ENCODE measurements around the gene CD9.

CD9 gene

DNA sequence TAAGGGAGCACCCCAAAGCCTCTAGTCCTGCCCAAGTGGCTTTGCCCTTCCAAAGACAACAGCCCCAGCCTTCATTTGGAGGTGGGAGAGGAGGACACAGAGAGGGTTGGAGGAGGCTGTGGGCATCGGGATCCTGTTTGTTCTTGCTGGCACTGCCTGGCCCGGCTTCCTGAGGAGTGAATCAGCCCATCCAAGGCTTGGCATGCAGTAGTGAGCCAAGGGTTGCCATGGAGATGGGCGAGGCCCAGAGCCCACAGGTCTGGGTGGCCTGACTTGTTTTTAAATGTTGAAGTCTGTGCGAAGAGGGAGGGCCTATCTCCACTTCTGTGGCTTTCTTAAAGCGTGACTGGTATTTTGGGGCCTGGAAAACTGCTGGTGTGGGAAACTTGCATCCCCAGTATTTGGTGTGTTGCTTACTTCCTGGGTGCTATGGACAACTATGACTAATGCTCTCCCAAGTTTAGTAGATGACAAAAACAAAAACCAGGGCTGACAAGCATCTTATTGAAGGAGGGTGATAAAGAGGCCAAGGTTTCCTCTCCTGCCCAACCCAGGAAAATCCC is 15.8 kb downstream of the CD9 start:
- Histone ChIP-seq H3K4ac (ENCODE audit: low read length) (no peak overlapping the region), H3K79me1 (ENCODE audit: low read depth, low read length) (no peaks in the 10 kb centered on the region), H3K4me1 (ENCODE audit: control insufficient read depth in 2 of 2, insufficient read depth in 1 of 2, low read depth in 1 of 2, low read length in 2 of 2) (peaks cover 10 to 40% of the 10 kb centered on the region in 2 donors), H3K9ac (ENCODE audit: low read depth, low read length, poor library complexity) (no peak overlapping the region), H3K4me3 (ENCODE audit: low read length in 2 of 2) (no peak overlapping the region), H2AK5ac (ENCODE audit: low read depth, low read length) (peak overlapping the region; percentile 78), H4K91ac (ENCODE audit: low read depth, low read length, poor library complexity) (no peak overlapping the region), H3K27ac (replicated peaks; ENCODE audit: low read length) (no peak overlapping the region), H3K18ac (ENCODE audit: low read length) (no peak overlapping the region), H3K4me2 (ENCODE audit: insufficient read depth, low read length, poor library complexity, severe bottlenecking) (no peak overlapping the region), H2AFZ (ENCODE audit: low read length) (no peak overlapping the region), H3K9me3 (replicated peaks in 1 of 2; ENCODE audit: control insufficient read depth in 2 of 2, insufficient read depth in 1 of 2, low read depth in 1 of 2, low read length in 2 of 2) (no peaks in the 10 kb centered on the region), H3K27me3 (ENCODE audit: control insufficient read depth in 3 of 3, insufficient read depth in 3 of 3, low read depth in 1 of 3, low read length in 3 of 3) (no peaks in the 10 kb centered on the region), H3K36me3 (replicated peaks in 1 of 2; ENCODE audit: control insufficient read depth in 2 of 2, insufficient read depth in 2 of 2, low read length in 2 of 2) (no peaks in the 10 kb centered on the region), H3K14ac (ENCODE audit: low read length) (no peak overlapping the region), H3K23ac (ENCODE audit: low read depth, low read length, poor library complexity) (no peak overlapping the region), H2BK12ac (ENCODE audit: low read length) (no peak overlapping the region), H2BK120ac (ENCODE audit: low read depth, low read length) (no peak overlapping the region), H2BK15ac (ENCODE audit: low read length) (peak overlapping the region; percentile 2), H4K8ac (ENCODE audit: low read depth, low read length) (no peak overlapping the region), H2BK5ac (ENCODE audit: low read length) (no peak overlapping the region)
- no CpG with 5 or more reads among the region's 5 CpGs for WGBS, 2 donors (ENCODE audit: extremely low coverage in 2 of 2, insufficient read length in 2 of 2, insufficient replicate concordance in 1 of 2)
- DNase-seq (ENCODE audit: low spot score): no peak

DNA sequence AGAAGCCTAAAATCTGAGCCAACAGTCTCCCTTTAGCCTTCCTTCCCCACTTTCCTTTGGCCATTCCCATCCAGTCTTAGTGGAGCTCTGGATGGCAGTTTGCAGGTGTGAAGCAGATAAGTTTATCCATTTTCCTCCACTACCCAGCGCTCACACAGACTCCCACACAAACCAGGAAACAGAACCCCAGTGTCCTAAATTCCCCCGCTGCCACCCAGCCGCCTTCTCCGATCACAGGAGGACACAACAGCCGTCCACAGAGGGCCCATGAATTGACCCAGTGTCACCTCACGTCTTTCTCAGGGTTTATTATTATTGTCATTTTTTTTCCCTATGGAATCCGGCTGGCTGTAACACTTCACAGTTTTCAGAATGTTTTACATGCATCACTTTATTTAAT is 16.4 kb downstream of the CD9 start:
- H4K8ac ChIP-seq (ENCODE audit: low read depth, low read length): no peak overlapping the region
- no peak overlapping the region for H3K14ac ChIP-seq (ENCODE audit: low read length)
- H3K4me1 ChIP-seq (ENCODE audit: control insufficient read depth in 2 of 2, insufficient read depth in 1 of 2, low read depth in 1 of 2, low read length in 2 of 2): peaks cover 10 to 43% of the 10 kb centered on the region in 2 donors
- no peak overlapping the region for H3K18ac ChIP-seq (ENCODE audit: low read length)
- no peak overlapping the region for H2AFZ ChIP-seq (ENCODE audit: low read length)
- H4K91ac ChIP-seq (ENCODE audit: low read depth, low read length, poor library complexity): no peak overlapping the region
- H3K36me3 ChIP-seq (replicated peaks in 1 of 2; ENCODE audit: control insufficient read depth in 2 of 2, insufficient read depth in 2 of 2, low read length in 2 of 2): no peaks in the 10 kb centered on the region
- H3K27me3 ChIP-seq (ENCODE audit: control insufficient read depth in 3 of 3, insufficient read depth in 3 of 3, low read depth in 1 of 3, low read length in 3 of 3): no peaks in the 10 kb centered on the region
- no peak for DNase-seq (ENCODE audit: low spot score)
- no peak overlapping the region for H3K9ac ChIP-seq (ENCODE audit: low read depth, low read length, poor library complexity)
- H2BK120ac ChIP-seq (ENCODE audit: low read depth, low read length): no peak overlapping the region
- no peak overlapping the region for H3K27ac ChIP-seq (replicated peaks; ENCODE audit: low read length)
- H3K23ac ChIP-seq (ENCODE audit: low read depth, low read length, poor library complexity): no peak overlapping the region
- no peak overlapping the region for H2AK5ac ChIP-seq (ENCODE audit: low read depth, low read length)
- H3K4me2 ChIP-seq (ENCODE audit: insufficient read depth, low read length, poor library complexity, severe bottlenecking): no peak overlapping the region
- H3K4ac ChIP-seq (ENCODE audit: low read length): no peak overlapping the region
- H3K4me3 ChIP-seq (ENCODE audit: low read length in 2 of 2): no peak overlapping the region
- H3K9me3 ChIP-seq (replicated peaks in 1 of 2; ENCODE audit: control insufficient read depth in 2 of 2, insufficient read depth in 1 of 2, low read depth in 1 of 2, low read length in 2 of 2): no peaks in the 10 kb centered on the region
- H2BK5ac ChIP-seq (ENCODE audit: low read length): no peak overlapping the region
- H3K79me1 ChIP-seq (ENCODE audit: low read depth, low read length): no peaks in the 10 kb centered on the region
- no CpG with 5 or more reads among the region's 7 CpGs for WGBS, 2 donors (ENCODE audit: extremely low coverage in 2 of 2, insufficient read length in 2 of 2, insufficient replicate concordance in 1 of 2)
- no peak overlapping the region for H2BK15ac ChIP-seq (ENCODE audit: low read length)
- H2BK12ac ChIP-seq (ENCODE audit: low read length): no peak overlapping the region

DNA sequence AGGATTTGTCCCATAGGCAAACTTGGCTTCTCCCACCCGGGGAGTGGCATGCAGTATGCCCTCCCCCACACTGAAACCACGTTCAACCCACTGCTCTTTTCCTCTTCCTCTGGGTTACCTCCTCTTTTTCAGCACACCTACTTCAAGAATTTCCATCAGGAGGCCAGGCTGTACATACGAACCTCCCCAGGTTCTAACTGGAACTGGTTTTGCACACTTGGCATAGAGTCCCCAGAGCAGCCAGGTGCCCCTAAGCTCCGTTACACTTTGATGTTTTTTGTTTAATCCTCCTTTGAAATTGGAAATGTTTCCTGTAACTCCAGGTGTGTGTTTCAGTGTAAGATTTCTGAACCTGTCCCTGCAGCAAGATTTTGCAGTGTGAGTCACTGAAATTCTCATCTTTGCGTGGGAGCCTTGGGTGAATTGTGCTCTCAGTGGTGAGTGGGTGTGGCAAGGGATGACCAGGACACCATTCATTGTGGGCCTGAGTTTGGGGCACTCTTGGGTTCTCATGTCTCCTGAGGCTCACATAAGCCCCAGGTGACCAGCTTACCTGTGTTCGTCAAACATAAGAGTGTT is 18.2 kb downstream of the CD9 start:
- Histone ChIP-seq H2BK15ac (ENCODE audit: low read length) (no peak overlapping the region), H3K79me1 (ENCODE audit: low read depth, low read length) (no peaks in the 10 kb centered on the region), H3K27me3 (ENCODE audit: control insufficient read depth in 3 of 3, insufficient read depth in 3 of 3, low read depth in 1 of 3, low read length in 3 of 3) (no peaks in the 10 kb centered on the region), H3K23ac (ENCODE audit: low read depth, low read length, poor library complexity) (no peak overlapping the region), H3K9ac (ENCODE audit: low read depth, low read length, poor library complexity) (no peak overlapping the region), H3K4ac (ENCODE audit: low read length) (no peak overlapping the region), H3K4me3 (ENCODE audit: low read length in 2 of 2) (no peak overlapping the region), H3K4me2 (ENCODE audit: insufficient read depth, low read length, poor library complexity, severe bottlenecking) (no peak overlapping the region), H4K8ac (ENCODE audit: low read depth, low read length) (no peak overlapping the region), H2BK12ac (ENCODE audit: low read length) (no peak overlapping the region), H3K4me1 (ENCODE audit: control insufficient read depth in 2 of 2, insufficient read depth in 1 of 2, low read depth in 1 of 2, low read length in 2 of 2) (peaks cover 22 to 48% of the 10 kb centered on the region in 2 donors), H2AFZ (ENCODE audit: low read length) (no peak overlapping the region), H2BK5ac (ENCODE audit: low read length) (no peak overlapping the region), H4K91ac (ENCODE audit: low read depth, low read length, poor library complexity) (no peak overlapping the region), H3K14ac (ENCODE audit: low read length) (no peak overlapping the region), H2BK120ac (ENCODE audit: low read depth, low read length) (no peak overlapping the region), H3K18ac (ENCODE audit: low read length) (peak overlapping the region; percentile 42), H3K27ac (replicated peaks; ENCODE audit: low read length) (no peak overlapping the region), H2AK5ac (ENCODE audit: low read depth, low read length) (no peak overlapping the region), H3K9me3 (replicated peaks in 1 of 2; ENCODE audit: control insufficient read depth in 2 of 2, insufficient read depth in 1 of 2, low read depth in 1 of 2, low read length in 2 of 2) (no peaks in the 10 kb centered on the region), H3K36me3 (replicated peaks in 1 of 2; ENCODE audit: control insufficient read depth in 2 of 2, insufficient read depth in 2 of 2, low read length in 2 of 2) (no peaks in the 10 kb centered on the region)
- no CpG with 5 or more reads among the region's 6 CpGs for WGBS, 2 donors (ENCODE audit: extremely low coverage in 2 of 2, insufficient read length in 2 of 2, insufficient replicate concordance in 1 of 2)
- no peak for DNase-seq (ENCODE audit: low spot score)

DNA sequence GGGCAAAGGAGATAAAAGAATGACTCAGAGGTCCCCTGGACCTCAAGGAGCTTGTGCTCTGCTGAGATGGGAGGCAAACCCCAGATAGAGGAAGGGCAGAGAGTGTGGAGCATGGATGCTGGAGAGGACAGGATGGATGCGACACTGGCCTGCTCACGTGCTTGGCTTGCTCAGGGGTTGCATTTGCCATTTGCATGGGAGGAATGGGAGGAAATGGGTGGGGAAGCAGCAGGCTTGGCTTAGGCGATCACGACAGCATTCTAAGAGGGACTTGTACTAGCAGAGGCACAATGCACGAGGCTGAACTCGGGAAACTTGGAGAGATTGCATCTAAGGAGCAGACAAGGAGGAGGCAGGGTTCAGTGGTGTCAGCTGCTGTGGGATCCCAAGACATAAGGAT is 19.8 kb downstream of the CD9 start:
- Histone ChIP-seq H3K4me1 (ENCODE audit: control insufficient read depth in 2 of 2, insufficient read depth in 1 of 2, low read depth in 1 of 2, low read length in 2 of 2) (peaks cover 19 to 51% of the 10 kb centered on the region in 2 donors), H3K9me3 (replicated peaks in 1 of 2; ENCODE audit: control insufficient read depth in 2 of 2, insufficient read depth in 1 of 2, low read depth in 1 of 2, low read length in 2 of 2) (no peaks in the 10 kb centered on the region), H3K9ac (ENCODE audit: low read depth, low read length, poor library complexity) (no peak overlapping the region), H2BK120ac (ENCODE audit: low read depth, low read length) (no peak overlapping the region), H3K36me3 (replicated peaks in 1 of 2; ENCODE audit: control insufficient read depth in 2 of 2, insufficient read depth in 2 of 2, low read length in 2 of 2) (no peaks in the 10 kb centered on the region), H2AFZ (ENCODE audit: low read length) (no peak overlapping the region), H3K27ac (replicated peaks; ENCODE audit: low read length) (no peak overlapping the region), H3K18ac (ENCODE audit: low read length) (no peak overlapping the region), H4K8ac (ENCODE audit: low read depth, low read length) (no peak overlapping the region), H4K91ac (ENCODE audit: low read depth, low read length, poor library complexity) (no peak overlapping the region), H2BK12ac (ENCODE audit: low read length) (peak overlapping the region; percentile 59), H3K4me2 (ENCODE audit: insufficient read depth, low read length, poor library complexity, severe bottlenecking) (no peak overlapping the region), H3K23ac (ENCODE audit: low read depth, low read length, poor library complexity) (no peak overlapping the region), H2AK5ac (ENCODE audit: low read depth, low read length) (no peak overlapping the region), H3K4me3 (ENCODE audit: low read length in 2 of 2) (no peak overlapping the region), H3K14ac (ENCODE audit: low read length) (no peak overlapping the region), H2BK15ac (ENCODE audit: low read length) (no peak overlapping the region), H3K27me3 (ENCODE audit: control insufficient read depth in 3 of 3, insufficient read depth in 3 of 3, low read depth in 1 of 3, low read length in 3 of 3) (no peaks in the 10 kb centered on the region), H3K79me1 (ENCODE audit: low read depth, low read length) (no peaks in the 10 kb centered on the region), H2BK5ac (ENCODE audit: low read length) (no peak overlapping the region), H3K4ac (ENCODE audit: low read length) (no peak overlapping the region)
- WGBS, 2 donors (ENCODE audit: extremely low coverage in 2 of 2, insufficient read length in 2 of 2, insufficient replicate concordance in 1 of 2): no CpG with 5 or more reads among the region's 6 CpGs
- no peak for DNase-seq (ENCODE audit: low spot score)

Measured in neuronal stem cell (in vitro differentiated cells).